Measurements from ENCODE around the gene ACP1. TPM values are rescaled to one million over a fixed set of nuclear protein-coding genes. Genes with fewer than 3 reads are reported as not detected.

Gene ACP1
- total and polyA plus RNA-seq, 5 donors from 2014 or later, result 77.2 to 175 (median 166) TPM

DNA sequence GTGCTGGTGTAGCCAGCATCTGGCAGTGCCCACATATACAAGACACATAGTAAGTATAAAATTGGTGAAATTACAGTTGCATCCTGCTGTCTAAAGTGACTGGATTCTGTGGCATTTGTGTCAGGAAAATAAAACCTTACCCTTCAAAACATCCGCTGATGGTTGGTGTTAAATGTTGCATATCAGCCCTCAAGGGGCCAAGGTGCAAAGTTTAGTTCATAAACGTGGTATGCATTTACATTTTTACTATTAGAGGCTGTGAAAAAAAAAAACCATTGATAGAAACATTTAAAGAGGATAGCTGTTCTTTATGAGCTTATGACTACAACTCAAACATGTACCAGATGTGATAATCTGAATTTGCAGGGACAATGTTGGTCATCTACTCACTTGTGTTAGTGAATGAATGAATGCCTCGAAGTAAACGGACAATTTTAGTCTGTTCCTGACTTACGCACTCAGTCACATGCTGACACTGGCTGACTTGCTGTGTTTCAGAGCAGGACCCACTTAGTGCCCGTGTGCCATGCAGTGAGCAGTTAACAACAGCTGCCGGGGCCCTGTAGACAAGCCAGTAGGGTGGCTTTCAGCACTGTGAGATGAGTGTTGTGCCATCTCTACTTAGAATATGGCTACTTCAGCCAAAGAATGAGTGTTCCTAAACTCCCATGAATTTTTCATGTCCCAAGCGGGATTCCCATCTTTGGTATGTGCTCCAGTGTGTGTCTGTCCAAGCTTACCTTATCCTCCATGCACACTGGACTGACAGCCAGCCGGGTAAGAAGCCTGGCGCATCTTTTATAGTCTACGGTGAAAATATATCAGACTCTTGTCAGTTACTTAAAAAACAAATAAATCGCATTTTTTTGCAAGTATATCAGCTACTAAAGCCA lies 17.9 kb downstream of the ACP1 start:
- peaks cover 32% of the 10 kb centered on the region for H3K36me3 Mint-ChIP-seq
- Histone ChIP-seq H3K27me3 (ENCODE audit: control insufficient read depth, insufficient read depth, low read length) (peaks cover 4% of the 10 kb centered on the region), H3K36me3 (ENCODE audit: control insufficient read depth, insufficient read depth, low read length) (peaks cover 48% of the 10 kb centered on the region), H3K9me3 (ENCODE audit: control insufficient read depth in 2 of 2, low read length in 2 of 2) (no peaks in the 10 kb centered on the region), H3K27ac (ENCODE audit: insufficient read depth, low read length, poor library complexity, severe bottlenecking) (no peak overlapping the region), H3K4me3 (ENCODE audit: low read depth, low read length) (no peak overlapping the region), H3K4me1 (ENCODE audit: control insufficient read depth, insufficient read depth, low read length, poor library complexity, severe bottlenecking) (peaks cover 6% of the 10 kb centered on the region)
- H3K4me3 Mint-ChIP-seq, result no peak overlapping the region
- DNase-seq, result no peak
- H3K27ac Mint-ChIP-seq, result no peak overlapping the region
- H3K9me3 Mint-ChIP-seq, result no peaks in the 10 kb centered on the region
- peaks cover 0 to 5% (median 0%) of the 10 kb centered on the region in 4 donors for H3K4me1 Mint-ChIP-seq
- no peak for ATAC-seq (ENCODE audit: low read depth in 2 of 2)
- peaks cover 21% of the 10 kb centered on the region for H3K27me3 Mint-ChIP-seq

DNA sequence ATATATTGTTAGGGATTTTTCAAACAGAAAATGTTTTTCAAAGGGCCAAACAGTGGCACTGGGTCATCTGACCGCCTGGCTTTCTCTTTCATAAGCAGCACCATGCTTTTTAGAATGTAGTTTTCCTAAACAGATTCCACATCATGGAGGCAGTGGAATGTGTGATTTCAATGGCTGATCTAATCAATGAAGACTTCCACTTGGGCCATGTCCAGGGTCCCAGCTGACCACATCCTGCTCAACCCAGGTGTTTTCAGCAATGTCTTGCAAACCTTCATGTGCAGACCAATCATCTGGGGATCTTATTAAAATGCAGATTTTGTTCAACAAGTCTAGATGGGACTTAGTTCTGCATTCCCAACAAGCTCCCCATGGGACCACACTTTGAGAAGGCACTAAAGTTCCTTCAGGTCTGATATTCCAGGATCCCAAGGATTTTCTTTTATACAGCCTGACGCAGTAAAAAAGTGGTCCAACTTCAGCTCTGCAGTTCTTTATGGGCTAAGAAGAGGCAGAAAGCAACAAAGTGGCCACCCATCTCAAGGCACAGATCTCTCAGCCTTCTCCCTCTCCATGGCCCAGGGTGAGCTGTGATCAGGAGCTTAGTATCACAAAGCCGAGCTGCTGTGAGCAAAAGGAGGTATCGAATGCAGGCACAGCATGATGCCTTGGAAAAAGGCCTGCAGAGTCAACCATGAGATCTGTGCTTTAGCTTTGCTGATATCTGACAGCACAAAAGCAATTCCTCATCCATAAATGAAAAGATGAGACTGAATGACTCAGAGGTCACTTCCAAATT lies 19.4 kb downstream of the ACP1 start:
- H3K4me3 ChIP-seq (ENCODE audit: low read depth, low read length), result no peak overlapping the region
- Mint-ChIP-seq H3K36me3 (peaks cover 19% of the 10 kb centered on the region), H3K4me1 (peaks cover 0 to 5% (median 0%) of the 10 kb centered on the region in 4 donors), H3K27ac (no peak overlapping the region), H3K4me3 (no peak overlapping the region), H3K9me3 (no peaks in the 10 kb centered on the region), H3K27me3 (peaks cover 21% of the 10 kb centered on the region)
- H3K9me3 ChIP-seq (ENCODE audit: control insufficient read depth in 2 of 2, low read length in 2 of 2), result no peaks in the 10 kb centered on the region
- peaks cover 11% of the 10 kb centered on the region for H3K4me1 ChIP-seq (ENCODE audit: control insufficient read depth, insufficient read depth, low read length, poor library complexity, severe bottlenecking)
- DNase-seq (no peak), ATAC-seq (ENCODE audit: low read depth in 2 of 2) (no peak)
- H3K27me3 ChIP-seq (ENCODE audit: control insufficient read depth, insufficient read depth, low read length), result peaks cover 4% of the 10 kb centered on the region
- no peak overlapping the region for H3K27ac ChIP-seq (ENCODE audit: insufficient read depth, low read length, poor library complexity, severe bottlenecking)
- peaks cover 32% of the 10 kb centered on the region for H3K36me3 ChIP-seq (ENCODE audit: control insufficient read depth, insufficient read depth, low read length)

DNA sequence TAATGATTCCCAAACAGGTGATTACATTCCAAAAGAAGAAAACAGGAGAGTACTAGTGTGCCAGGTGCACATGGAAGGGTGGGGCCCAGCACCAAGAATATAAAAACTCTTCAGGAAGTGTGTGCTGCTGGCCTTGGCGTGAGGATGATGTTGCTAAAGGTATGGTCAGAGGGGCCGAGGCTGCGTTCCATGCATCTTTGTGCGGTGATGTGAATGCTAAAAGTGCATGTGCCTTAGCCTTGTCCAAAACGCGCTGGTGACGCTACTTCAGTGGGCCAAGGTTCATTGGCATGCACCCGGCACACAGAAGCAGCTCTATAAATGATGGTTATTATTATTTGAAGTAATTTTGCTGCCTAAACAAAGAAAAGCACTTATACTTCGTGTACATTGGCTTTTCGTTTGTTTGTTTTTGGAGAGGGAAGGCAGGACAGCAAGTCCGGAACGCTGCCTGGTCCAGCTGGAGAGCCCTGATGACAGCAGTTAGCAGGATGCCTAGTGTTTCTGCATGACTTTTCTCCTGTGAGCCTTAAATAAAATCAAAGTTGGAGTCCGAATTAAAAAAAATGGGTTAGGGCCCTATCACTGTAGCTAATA lies 20.2 kb downstream of the ACP1 start:
- H3K36me3 ChIP-seq (ENCODE audit: control insufficient read depth, insufficient read depth, low read length), result peaks cover 24% of the 10 kb centered on the region
- H3K4me1 ChIP-seq (ENCODE audit: control insufficient read depth, insufficient read depth, low read length, poor library complexity, severe bottlenecking), result peaks cover 19% of the 10 kb centered on the region
- H3K27ac ChIP-seq (ENCODE audit: insufficient read depth, low read length, poor library complexity, severe bottlenecking), result no peak overlapping the region
- peaks cover 0 to 10% (median under 1%) of the 10 kb centered on the region in 4 donors for H3K4me1 Mint-ChIP-seq
- peaks cover 19% of the 10 kb centered on the region for H3K36me3 Mint-ChIP-seq
- ATAC-seq (ENCODE audit: low read depth in 2 of 2) (no peak), DNase-seq (no peak)
- no peaks in the 10 kb centered on the region for H3K9me3 ChIP-seq (ENCODE audit: control insufficient read depth in 2 of 2, low read length in 2 of 2)
- H3K27me3 Mint-ChIP-seq, result peaks cover 24% of the 10 kb centered on the region
- H3K4me3 Mint-ChIP-seq, result no peak overlapping the region
- H3K9me3 Mint-ChIP-seq, result no peaks in the 10 kb centered on the region
- no peak overlapping the region for H3K27ac Mint-ChIP-seq
- H3K27me3 ChIP-seq (ENCODE audit: control insufficient read depth, insufficient read depth, low read length), result peaks cover 5% of the 10 kb centered on the region
- H3K4me3 ChIP-seq (ENCODE audit: low read depth, low read length), result no peak overlapping the region

DNA sequence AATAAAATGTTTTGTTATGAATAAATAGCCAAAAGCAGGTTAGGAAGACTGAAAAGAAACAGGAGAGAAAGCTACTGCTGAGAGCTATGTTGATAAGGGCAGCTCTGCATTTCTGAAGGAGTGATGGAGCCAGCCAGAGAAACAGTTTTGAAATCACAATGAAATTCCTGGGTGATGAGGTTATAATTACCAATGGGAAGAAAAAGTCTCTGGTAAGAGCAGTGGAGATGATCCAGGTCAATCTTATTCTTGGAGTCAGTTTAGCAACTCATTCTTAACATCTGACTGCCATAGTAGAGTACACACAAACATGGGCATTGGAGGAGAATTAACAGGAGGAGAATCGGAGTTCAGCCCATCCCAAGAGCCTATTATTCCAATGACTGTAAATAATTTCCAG lies 20.8 kb downstream of the ACP1 start:
- H3K9me3 Mint-ChIP-seq, result no peaks in the 10 kb centered on the region
- H3K4me1 Mint-ChIP-seq, result peaks cover 0 to 12% (median 1%) of the 10 kb centered on the region in 4 donors
- Histone ChIP-seq H3K9me3 (ENCODE audit: control insufficient read depth in 2 of 2, low read length in 2 of 2) (no peaks in the 10 kb centered on the region), H3K27ac (ENCODE audit: insufficient read depth, low read length, poor library complexity, severe bottlenecking) (no peak overlapping the region), H3K4me3 (ENCODE audit: low read depth, low read length) (no peak overlapping the region), H3K36me3 (ENCODE audit: control insufficient read depth, insufficient read depth, low read length) (peaks cover 19% of the 10 kb centered on the region), H3K27me3 (ENCODE audit: control insufficient read depth, insufficient read depth, low read length) (peaks cover 8% of the 10 kb centered on the region), H3K4me1 (ENCODE audit: control insufficient read depth, insufficient read depth, low read length, poor library complexity, severe bottlenecking) (peaks cover 22% of the 10 kb centered on the region)
- H3K4me3 Mint-ChIP-seq, result peak overlapping the region; percentile 4 to 38 (median 18)
- no peak for ATAC-seq (ENCODE audit: low read depth in 2 of 2)
- peaks cover 30% of the 10 kb centered on the region for H3K27me3 Mint-ChIP-seq
- peaks cover 18% of the 10 kb centered on the region for H3K36me3 Mint-ChIP-seq
- no peak for DNase-seq
- H3K27ac Mint-ChIP-seq, result no peak overlapping the region

DNA sequence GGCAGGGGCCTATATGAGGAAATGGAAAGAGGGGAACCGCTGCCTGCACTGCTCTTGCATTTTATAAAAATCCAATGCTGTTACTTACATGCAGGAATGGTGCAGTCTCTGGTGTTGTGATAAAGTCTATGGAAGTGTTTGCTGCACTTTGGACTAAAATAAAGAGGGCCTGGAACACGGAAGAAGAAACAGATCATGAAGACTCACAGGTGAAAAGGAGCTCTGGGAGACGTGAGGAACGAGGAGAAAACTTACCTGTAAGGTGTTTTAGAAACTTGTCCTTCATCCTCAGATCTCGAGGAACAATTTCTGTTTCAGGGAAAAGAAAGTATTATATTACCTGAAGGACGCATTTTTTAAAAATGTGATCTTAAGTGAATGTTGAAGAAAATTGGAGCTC lies 21.3 kb downstream of the ACP1 start:
- Mint-ChIP-seq H3K9me3 (no peaks in the 10 kb centered on the region), H3K27me3 (peaks cover 35% of the 10 kb centered on the region), H3K36me3 (peaks cover 14% of the 10 kb centered on the region), H3K4me3 (peak overlapping the region in 2 of 4 donors; percentile 4 to 33), H3K4me1 (peaks cover 0 to 12% (median 1%) of the 10 kb centered on the region in 4 donors), H3K27ac (no peak overlapping the region)
- Histone ChIP-seq H3K27me3 (ENCODE audit: control insufficient read depth, insufficient read depth, low read length) (peaks cover 13% of the 10 kb centered on the region), H3K4me3 (ENCODE audit: low read depth, low read length) (no peak overlapping the region), H3K4me1 (ENCODE audit: control insufficient read depth, insufficient read depth, low read length, poor library complexity, severe bottlenecking) (peaks cover 22% of the 10 kb centered on the region), H3K9me3 (ENCODE audit: control insufficient read depth in 2 of 2, low read length in 2 of 2) (no peaks in the 10 kb centered on the region), H3K36me3 (ENCODE audit: control insufficient read depth, insufficient read depth, low read length) (peaks cover 14% of the 10 kb centered on the region), H3K27ac (ENCODE audit: insufficient read depth, low read length, poor library complexity, severe bottlenecking) (no peak overlapping the region)
- DNase-seq (no peak), ATAC-seq (ENCODE audit: low read depth in 2 of 2) (no peak)

DNA sequence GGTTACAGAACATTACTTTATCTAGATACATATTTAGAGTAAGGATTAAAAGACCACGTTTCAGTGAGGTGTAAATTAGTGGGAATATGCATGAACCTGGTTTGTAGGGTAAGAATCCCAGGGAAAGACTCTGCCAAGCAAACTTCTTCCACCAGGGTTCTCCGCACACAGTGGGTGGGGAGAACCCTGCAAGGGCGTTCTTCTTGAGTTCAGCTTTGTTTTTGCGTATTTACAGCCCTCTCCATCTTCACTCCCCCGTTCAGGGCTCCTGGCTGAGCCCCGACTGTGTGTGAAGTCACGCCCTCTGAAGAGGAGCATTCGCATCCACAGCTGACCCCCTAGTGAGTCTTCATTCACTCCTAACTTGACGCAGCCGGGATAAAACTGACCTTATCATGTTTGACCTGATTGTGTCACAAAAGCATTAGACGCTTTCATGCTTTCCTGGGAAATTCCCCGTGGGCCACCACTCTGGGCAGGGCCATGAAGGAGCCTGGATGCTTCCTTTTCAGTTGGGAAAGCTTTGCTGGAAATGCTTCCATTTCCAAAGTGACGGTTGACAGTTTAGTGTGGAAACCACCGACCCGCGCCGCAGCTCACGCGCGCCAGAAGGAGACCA lies 22.1 kb downstream of the ACP1 start:
- no peak for DNase-seq
- Histone ChIP-seq H3K4me3 (ENCODE audit: low read depth, low read length) (no peak overlapping the region), H3K27ac (ENCODE audit: insufficient read depth, low read length, poor library complexity, severe bottlenecking) (no peak overlapping the region), H3K36me3 (ENCODE audit: control insufficient read depth, insufficient read depth, low read length) (peaks cover 7% of the 10 kb centered on the region), H3K27me3 (ENCODE audit: control insufficient read depth, insufficient read depth, low read length) (peaks cover 21% of the 10 kb centered on the region), H3K9me3 (ENCODE audit: control insufficient read depth in 2 of 2, low read length in 2 of 2) (no peaks in the 10 kb centered on the region), H3K4me1 (ENCODE audit: control insufficient read depth, insufficient read depth, low read length, poor library complexity, severe bottlenecking) (peaks cover 22% of the 10 kb centered on the region)
- peak overlapping the region in 3 of 4 donors; percentile 13 to 65 (median 13) for H3K4me3 Mint-ChIP-seq
- peaks cover 41% of the 10 kb centered on the region for H3K27me3 Mint-ChIP-seq
- no peak overlapping the region for H3K27ac Mint-ChIP-seq
- peaks cover 0 to 12% (median 1%) of the 10 kb centered on the region in 4 donors for H3K4me1 Mint-ChIP-seq
- H3K36me3 Mint-ChIP-seq, result peaks cover 11% of the 10 kb centered on the region
- no peaks in the 10 kb centered on the region for H3K9me3 Mint-ChIP-seq
- ATAC-seq (ENCODE audit: low read depth in 2 of 2), result no peak

DNA sequence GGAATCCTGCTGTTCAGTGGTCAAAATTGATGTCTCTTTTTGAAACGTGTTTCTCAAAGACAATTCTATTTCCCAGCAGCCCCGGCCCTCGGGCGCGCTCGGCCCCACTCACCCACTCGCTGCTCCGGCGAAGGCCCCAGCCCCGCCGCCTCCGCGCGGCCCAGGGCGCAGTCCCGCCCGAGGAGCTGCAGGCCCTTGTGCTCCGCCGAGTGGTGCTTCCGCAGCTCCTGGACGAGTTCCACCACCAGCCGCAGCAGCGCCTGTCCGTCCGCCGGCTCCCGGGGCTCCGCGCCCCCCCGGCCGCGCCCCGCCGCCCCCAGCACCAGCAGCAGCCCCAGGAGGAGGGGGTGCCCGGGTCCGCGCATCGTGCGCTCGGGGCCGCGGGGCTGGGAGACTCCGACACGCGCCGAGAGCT lies 22.7 kb downstream of the ACP1 start:
- H3K9me3 ChIP-seq (ENCODE audit: control insufficient read depth in 2 of 2, low read length in 2 of 2), result no peaks in the 10 kb centered on the region
- Mint-ChIP-seq H3K27me3 (peaks cover 46% of the 10 kb centered on the region), H3K4me3 (peak overlapping the region in 2 of 4 donors; percentile 50 to 65), H3K27ac (no peak overlapping the region), H3K4me1 (peaks cover 0 to 12% (median 1%) of the 10 kb centered on the region in 4 donors), H3K9me3 (peaks cover 0 to under 1% (median 0%) of the 10 kb centered on the region in 7 donors), H3K36me3 (peaks cover 11% of the 10 kb centered on the region)
- ATAC-seq (ENCODE audit: low read depth in 2 of 2), result no peak
- peaks cover 22% of the 10 kb centered on the region for H3K4me1 ChIP-seq (ENCODE audit: control insufficient read depth, insufficient read depth, low read length, poor library complexity, severe bottlenecking)
- H3K4me3 ChIP-seq (ENCODE audit: low read depth, low read length), result no peak overlapping the region
- H3K27ac ChIP-seq (ENCODE audit: insufficient read depth, low read length, poor library complexity, severe bottlenecking), result no peak overlapping the region
- peaks cover 22% of the 10 kb centered on the region for H3K27me3 ChIP-seq (ENCODE audit: control insufficient read depth, insufficient read depth, low read length)
- peaks cover 3% of the 10 kb centered on the region for H3K36me3 ChIP-seq (ENCODE audit: control insufficient read depth, insufficient read depth, low read length)
- peak in 1 of 3 donors; percentile 24 for DNase-seq
